GM12801 (cell line): Measurements from ENCODE around the gene CAMKK2.

ENCODE experiments used
- TF ChIP-seq, protein P1 (sequence below): IDR thresholded peaks from one replicate; pipeline ENCODE4 v1.5.1; 2011; ENCODE audit warnings: control low read depth; ENCODE audit not compliant: insufficient read length; ENCODE audit errors: extremely low read depth

CAMKK2 gene

DNA sequence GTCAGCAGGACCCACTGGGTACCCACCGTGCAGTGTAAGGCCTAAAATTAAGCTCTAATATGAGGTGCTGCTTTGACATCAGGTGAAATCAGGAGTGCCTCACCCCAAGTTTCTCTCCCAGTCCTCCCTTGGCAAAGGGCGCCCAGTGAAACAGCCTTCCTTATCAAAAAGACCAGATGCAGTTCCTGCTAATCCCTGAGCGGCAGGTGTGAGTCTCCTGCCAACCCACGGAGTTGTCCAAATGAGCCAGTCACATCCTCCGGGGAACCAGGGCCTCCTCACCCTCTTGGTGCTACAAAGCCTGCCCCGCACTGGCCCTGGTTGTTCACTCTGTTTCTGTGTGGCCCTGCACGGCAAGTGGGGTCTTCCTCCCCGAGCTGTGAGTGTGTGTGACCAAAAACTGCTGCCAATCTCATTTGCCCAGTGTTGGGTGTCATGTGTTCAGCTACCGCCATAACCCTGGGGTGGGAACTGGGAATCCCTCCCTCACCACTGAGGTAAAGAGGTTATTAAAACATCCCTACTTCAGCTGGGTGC is 106.8 kb downstream of the CAMKK2 start:
- TF ChIP-seq, protein P1, sequence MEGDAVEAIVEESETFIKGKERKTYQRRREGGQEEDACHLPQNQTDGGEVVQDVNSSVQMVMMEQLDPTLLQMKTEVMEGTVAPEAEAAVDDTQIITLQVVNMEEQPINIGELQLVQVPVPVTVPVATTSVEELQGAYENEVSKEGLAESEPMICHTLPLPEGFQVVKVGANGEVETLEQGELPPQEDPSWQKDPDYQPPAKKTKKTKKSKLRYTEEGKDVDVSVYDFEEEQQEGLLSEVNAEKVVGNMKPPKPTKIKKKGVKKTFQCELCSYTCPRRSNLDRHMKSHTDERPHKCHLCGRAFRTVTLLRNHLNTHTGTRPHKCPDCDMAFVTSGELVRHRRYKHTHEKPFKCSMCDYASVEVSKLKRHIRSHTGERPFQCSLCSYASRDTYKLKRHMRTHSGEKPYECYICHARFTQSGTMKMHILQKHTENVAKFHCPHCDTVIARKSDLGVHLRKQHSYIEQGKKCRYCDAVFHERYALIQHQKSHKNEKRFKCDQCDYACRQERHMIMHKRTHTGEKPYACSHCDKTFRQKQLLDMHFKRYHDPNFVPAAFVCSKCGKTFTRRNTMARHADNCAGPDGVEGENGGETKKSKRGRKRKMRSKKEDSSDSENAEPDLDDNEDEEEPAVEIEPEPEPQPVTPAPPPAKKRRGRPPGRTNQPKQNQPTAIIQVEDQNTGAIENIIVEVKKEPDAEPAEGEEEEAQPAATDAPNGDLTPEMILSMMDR, result no peak

GRCh38 chr12:121189131-121189530 is 107.4 kb downstream of the CAMKK2 start:
- TF ChIP-seq, protein P1, result no peak

DNA sequence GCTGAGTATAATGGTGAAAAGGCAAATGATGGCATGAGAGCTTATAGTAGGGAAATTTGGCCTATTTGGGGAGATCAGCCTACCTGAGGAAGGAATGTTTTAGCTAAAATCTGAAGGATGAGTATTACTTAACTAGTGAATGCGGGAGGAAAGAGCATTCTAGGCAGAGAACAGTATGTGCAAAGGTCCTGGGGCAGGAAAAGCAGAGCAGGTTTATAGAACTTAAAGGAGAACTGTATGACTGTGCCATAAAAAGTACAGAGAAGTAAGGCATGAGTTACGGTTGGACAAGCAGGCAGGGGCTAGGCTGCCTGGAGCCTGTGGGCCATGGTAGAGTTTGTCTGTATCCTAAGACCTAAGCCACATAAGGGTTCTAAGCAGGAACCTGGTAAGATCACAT is 108.3 kb downstream of the CAMKK2 start:
- TF ChIP-seq, protein P1, result no peak
